ENCODE data around the gene C1orf74. TPM values are rescaled to one million over a fixed set of nuclear protein-coding genes. Genes with fewer than 3 reads are reported as not detected.
A peak's percentile ranks its signal among the peaks of the same experiment; 100 is the strongest.

Gene C1orf74
- total RNA-seq, 1 donor, result 3.6 TPM

- no peak overlapping the region for H3K4me3 ChIP-seq (ENCODE audit: low read depth, low read length)
- TF ChIP-seq CTCF (IDR thresholded peaks at IDR 0.05; ENCODE audit: insufficient read depth, low read length), result peak; percentile 69
- DNase-seq (ENCODE audit: low read depth), result peak; percentile 89
Measured at GRCh38 chr1:209823143-209824041, 39.0 kb upstream of the C1orf74 start.

GRCh38 chr1:209822706-209823105 is 38.3 kb upstream of the C1orf74 start:
- H3K4me3 ChIP-seq (ENCODE audit: low read depth, low read length), result no peak overlapping the region
- DNase-seq (ENCODE audit: low read depth), result no peak
- no peak for TF ChIP-seq CTCF (IDR thresholded peaks at IDR 0.05; ENCODE audit: insufficient read depth, low read length)

GRCh38 chr1:209820986-209821385 is 36.6 kb upstream of the C1orf74 start:
- TF ChIP-seq CTCF (IDR thresholded peaks at IDR 0.05; ENCODE audit: insufficient read depth, low read length), result no peak
- no peak for DNase-seq (ENCODE audit: low read depth)
- no peak overlapping the region for H3K4me3 ChIP-seq (ENCODE audit: low read depth, low read length)

- no peak overlapping the region for H3K4me3 ChIP-seq (ENCODE audit: low read depth, low read length)
- no peak for TF ChIP-seq CTCF (IDR thresholded peaks at IDR 0.05; ENCODE audit: insufficient read depth, low read length)
- no peak for DNase-seq (ENCODE audit: low read depth)
Measured at GRCh38 chr1:209819058-209819457, 34.7 kb upstream of the C1orf74 start.

- no peak for TF ChIP-seq CTCF (IDR thresholded peaks at IDR 0.05; ENCODE audit: insufficient read depth, low read length)
- H3K4me3 ChIP-seq (ENCODE audit: low read depth, low read length), result no peak overlapping the region
- no peak for DNase-seq (ENCODE audit: low read depth)
Measured at GRCh38 chr1:209817691-209818090, 33.3 kb upstream of the C1orf74 start.

GRCh38 chr1:209816923-209817322 is 32.6 kb upstream of the C1orf74 start:
- TF ChIP-seq CTCF (IDR thresholded peaks at IDR 0.05; ENCODE audit: insufficient read depth, low read length), result no peak
- no peak overlapping the region for H3K4me3 ChIP-seq (ENCODE audit: low read depth, low read length)
- DNase-seq (ENCODE audit: low read depth), result no peak
